Left lung (tissue), 10 donors: Measurements from ENCODE around the gene ZYX. TPM values are rescaled to one million over a fixed set of nuclear protein-coding genes. Genes with fewer than 3 reads are reported as not detected.

Experiments
- ATAC-seq: fragments of 200-7000 bp; cut with Tn5 transposase; one replicate; pipeline ENCODE4 v1.9.1; 2020; ENCODE audit warnings: moderate library complexity
- DNase-seq, 4 donors: peaks; one replicate each; pipeline ENCODE4 v3.0.0-alpha.2; 2013 to 2020
- H3K27ac ChIP-seq, 2 donors: fragments of 200-600 bp; sonication (generic) in 1 of 2; one replicate each; pipeline versions ENCODE4 v1.5.0 to v1.8.0; 2020 to 2021
- H3K27me3 ChIP-seq, 2 donors: fragments of 200-600 bp; sonication (generic) in 1 of 2; one replicate each; pipeline versions ENCODE4 v1.5.0 to v1.8.0; 2020 to 2021
- H3K36me3 ChIP-seq, 2 donors: fragments of 200-600 bp; sonication (generic) in 1 of 2; one replicate each; pipeline versions ENCODE4 v1.5.0 to v1.8.0; 2020 to 2021
- H3K4me1 ChIP-seq, 2 donors: fragments of 200-600 bp; one replicate each; pipeline ENCODE4 v1.8.0; 2021
- H3K4me3 ChIP-seq, 2 donors: fragments of 200-600 bp; sonication (generic) in 1 of 2; one replicate each; pipeline versions ENCODE4 v1.5.0 to v1.8.0; 2020 to 2021; ENCODE audit warnings: mild to moderate bottlenecking in 1 of 2
- H3K9me3 ChIP-seq, 2 donors: fragments of 200-600 bp; sonication (generic) in 1 of 2; one replicate each; pipeline versions ENCODE4 v1.5.0 to v1.8.0; 2020 to 2021
- CTCF ChIP-seq, 2 donors: fragments of 200-600 bp; sonication (generic) in 1 of 2; IDR thresholded peaks; one replicate each; pipeline versions ENCODE4 v1.5.0 to v1.8.0; 2021; ENCODE audit warnings: antibody characterized with exemption in 2 of 2
- intact Hi-C, 2 donors: fragments of 100-400 bp; cut with DNase I; formaldehyde crosslinking; loops; one replicate each; pipeline versions ENCODE4 v1.11.2 to v1.14.2; 2022
- polyA plus RNA-seq, 6 donors: library from polyadenylated mRNA; unstranded; fragments of 120-200 nt; gene quantifications; one replicate each; pipeline ENCODE4 v1.2.1, GENCODE V29; 2013; ENCODE audit not compliant: insufficient read length in 6 of 6
- total RNA-seq, 2 donors: library from RNA; stranded (reverse); fragmentation: NEBNext Ultra II Directional; extraction: Animal tissue kit (Norgen Biotek cat#: 25700); gene quantifications; one replicate each; pipeline ENCODE4 v1.2.1, GENCODE V29; 2021
- donor health status: DM: no; HTN: yes; CAD: no.
- donor health status: DM: no; HTN: no; CAD: no.

ZYX gene
- total and polyA plus RNA-seq, 8 donors: 117 to 307 (median 182) TPM

GRCh38 chr7:143351574-143351973, 29.6 kb upstream of the ZYX start:
- H3K9me3 ChIP-seq: no peaks in the 10 kb centered on the region
- H3K36me3 ChIP-seq: no peaks in the 10 kb centered on the region
- intact Hi-C loops: no loop called here
- H3K27me3 ChIP-seq: peaks cover 0 to 8% of the 10 kb centered on the region in 2 donors
- no peaks in the 10 kb centered on the region for H3K4me1 ChIP-seq
- no peak for DNase-seq
- TF ChIP-seq CTCF (IDR thresholded peaks at IDR 0.05): no peak
- no peak for ATAC-seq
- no peak overlapping the region for H3K27ac ChIP-seq
- no peak overlapping the region for H3K4me3 ChIP-seq

GRCh38 chr7:143352531-143353002, 28.6 kb upstream of the ZYX start:
- H3K36me3 ChIP-seq: no peaks in the 10 kb centered on the region
- no peaks in the 10 kb centered on the region for H3K9me3 ChIP-seq
- no peaks in the 10 kb centered on the region for H3K4me1 ChIP-seq
- no peak for TF ChIP-seq CTCF (IDR thresholded peaks at IDR 0.05)
- no peak overlapping the region for H3K27ac ChIP-seq
- ATAC-seq (no peak), DNase-seq (no peak)
- no peak overlapping the region for H3K4me3 ChIP-seq
- H3K27me3 ChIP-seq: peaks cover 0 to 5% of the 10 kb centered on the region in 2 donors
- intact Hi-C loops: no loop called here

GRCh38 chr7:143354376-143354775, 26.8 kb upstream of the ZYX start:
- no peak for DNase-seq
- Histone ChIP-seq H3K4me3 (no peak overlapping the region), H3K36me3 (no peaks in the 10 kb centered on the region), H3K9me3 (no peaks in the 10 kb centered on the region), H3K27me3 (peaks cover 0 to 15% of the 10 kb centered on the region in 2 donors), H3K27ac (no peak overlapping the region), H3K4me1 (no peaks in the 10 kb centered on the region)
- no peak for TF ChIP-seq CTCF (IDR thresholded peaks at IDR 0.05)
- intact Hi-C loops: no loop called here
- ATAC-seq: no peak

GRCh38 chr7:143354965-143355364, 26.2 kb upstream of the ZYX start:
- H3K27ac ChIP-seq: no peak overlapping the region
- ATAC-seq (peak; percentile 98), DNase-seq (peak in 1 of 4 donors; percentile 65)
- no peak overlapping the region for H3K4me3 ChIP-seq
- H3K4me1 ChIP-seq: no peaks in the 10 kb centered on the region
- H3K27me3 ChIP-seq: peaks cover 0 to 20% of the 10 kb centered on the region in 2 donors
- intact Hi-C loops: no loop called here
- no peaks in the 10 kb centered on the region for H3K36me3 ChIP-seq
- no peak for TF ChIP-seq CTCF (IDR thresholded peaks at IDR 0.05)
- no peaks in the 10 kb centered on the region for H3K9me3 ChIP-seq

- Histone ChIP-seq H3K27ac (no peak overlapping the region), H3K36me3 (no peaks in the 10 kb centered on the region), H3K4me3 (no peak overlapping the region), H3K27me3 (peaks cover 0 to 23% of the 10 kb centered on the region in 2 donors), H3K4me1 (no peaks in the 10 kb centered on the region), H3K9me3 (no peaks in the 10 kb centered on the region)
- intact Hi-C loops: no loop called here
- ATAC-seq: no peak
- no peak for DNase-seq
- TF ChIP-seq CTCF (IDR thresholded peaks at IDR 0.05): no peak
Measured at GRCh38 chr7:143355450-143356385, 25.4 kb upstream of the ZYX start.
